Upper lobe of left lung (tissue), 6 donors: ENCODE results near the gene ZBTB7B. TPM values are rescaled to one million over a fixed set of nuclear protein-coding genes. Genes with fewer than 3 reads are reported as not detected.

Source experiments
- ATAC-seq, 2 donors: fragments of 200-7000 bp; cut with Tn5 transposase; one replicate each; pipeline ENCODE4 v1.9.1; 2022; ENCODE audit warnings: mild to moderate bottlenecking in 2 of 2, moderate library complexity in 2 of 2; ENCODE audit not compliant: low FRiP score in 2 of 2
- DNase-seq, 2 donors: peaks; one replicate each; pipeline ENCODE4 v3.0.0-alpha.2; 2019 to 2020
- H3K27ac ChIP-seq, 4 donors: fragments of 200-600 bp; sonication (generic); one replicate each; pipeline ENCODE4 v1.5.1; 2016 to 2019
- H3K27me3 ChIP-seq, 4 donors: fragments of 200-600 bp; sonication (generic); one replicate each; pipeline ENCODE4 v1.5.1; 2017 to 2019
- H3K36me3 ChIP-seq, 4 donors: fragments of 200-600 bp; sonication (generic); one replicate each; pipeline ENCODE4 v1.5.1; 2016 to 2019
- H3K4me1 ChIP-seq, 4 donors: fragments of 200-600 bp; sonication (generic); one replicate each; pipeline ENCODE4 v1.5.1; 2018 to 2019
- H3K4me3 ChIP-seq, 4 donors: fragments of 200-600 bp; sonication (generic); one replicate each; pipeline ENCODE4 v1.5.1; 2017 to 2019; ENCODE audit warnings: mild to moderate bottlenecking in 2 of 4, moderate library complexity in 1 of 4
- H3K9me3 ChIP-seq, 4 donors: fragments of 200-600 bp; sonication (generic); one replicate each; pipeline ENCODE4 v1.5.1; 2018 to 2019
- CTCF ChIP-seq, 6 experiments: fragments of 450-650 bp in 4 of 6; fragments of 200-600 bp in 2 of 6; sonication (generic) in 2 of 6; IDR thresholded peaks; one replicate each; pipeline ENCODE4 v1.5.1; 2016 to 2019; ENCODE audit warnings: antibody characterized with exemption in 6 of 6
- EP300 ChIP-seq, 4 donors: sonication (generic); formaldehyde crosslinking; IDR thresholded peaks; one replicate each; pipeline ENCODE4 v1.5.1; 2017; ENCODE audit warnings: antibody characterized with exemption in 4 of 4, control low read depth in 2 of 4
- POLR2A ChIP-seq, 4 donors: fragments of 450-650 bp; IDR thresholded peaks; one replicate each; pipeline ENCODE4 v1.5.1; 2016 to 2017; ENCODE audit warnings: antibody characterized with exemption in 4 of 4, mild to moderate bottlenecking in 2 of 4
- POLR2AphosphoS5 ChIP-seq, 2 donors: sonication (generic); formaldehyde crosslinking; IDR thresholded peaks; one replicate each; pipeline ENCODE4 v1.5.1; 2017; ENCODE audit warnings: antibody characterized with exemption in 2 of 2
- WGBS, 2 donors: methylation state at CpG; one replicate each; pipeline ENCODE4 v1.1.5; 2017 to 2018; 5-methylcytosine and 5-hydroxymethylcytosine counted together
- total RNA-seq, 6 donors: library from RNA; depleted of rRNA in 4 of 6; stranded (reverse); fragments of >200 nt in 4 of 6; gene quantifications; one replicate each; pipeline versions ENCODE4 v1.1.0 to v1.2.1, GENCODE V29; 2016 to 2021
- donor health status: DM: no; HTN: no; CAD: no; lungs with moderate emphysema.
- donor health status: DM: no; HTN: yes; CAD: no; lungs with severe emphysema.

The ZBTB7B gene
- total RNA-seq, 6 donors from 2014 or later: 43.9 to 88.2 (median 66.2) TPM

- H3K9me3 ChIP-seq: no peaks in the 10 kb centered on the region
- 92% methylated on average over 10 to 14 of the region's 16 CpGs for WGBS, 2 donors
- ATAC-seq (no peak), DNase-seq (no peak)
- H3K36me3 ChIP-seq: peaks cover 2 to 28% (median 24%) of the 10 kb centered on the region in 4 donors
- TF ChIP-seq CTCF (IDR thresholded peaks at IDR 0.05) (no peak), POLR2A (IDR thresholded peaks at IDR 0.05) (no peak), EP300 (IDR thresholded peaks at IDR 0.05) (no peak)
- peak overlapping the region in 1 of 4 donors; percentile 2 for H3K27ac ChIP-seq
- H3K4me1 ChIP-seq: peaks cover 44 to 68% (median 54%) of the 10 kb centered on the region in 4 donors
- H3K27me3 ChIP-seq: no peaks in the 10 kb centered on the region
- no peak overlapping the region for H3K4me3 ChIP-seq
Measured at GRCh38 chr1:154958681-154959425, 43.7 kb upstream of the ZBTB7B start.

GRCh38 chr1:154959426-154959780, 43.2 kb upstream of the ZBTB7B start:
- Histone ChIP-seq H3K27ac (peak overlapping the region in 1 of 4 donors; percentile 2), H3K4me1 (peaks cover 39 to 62% (median 48%) of the 10 kb centered on the region in 4 donors)
- 85 to 96% methylated on average over 7 of the region's 7 CpGs for WGBS, 2 donors

GRCh38 chr1:154960446-154961136, 42.0 kb upstream of the ZBTB7B start:
- Histone ChIP-seq H3K36me3 (peaks cover 11 to 45% (median 41%) of the 10 kb centered on the region in 4 donors), H3K27me3 (no peaks in the 10 kb centered on the region), H3K4me3 (peak overlapping the region in 3 of 4 donors; percentile 68 to 90 (median 73)), H3K9me3 (no peaks in the 10 kb centered on the region), H3K27ac (peak overlapping the region; percentile 97 to 98 (median 98)), H3K4me1 (peaks cover 27 to 51% (median 37%) of the 10 kb centered on the region in 4 donors)
- no peak for TF ChIP-seq POLR2AphosphoS5 (IDR thresholded peaks at IDR 0.05)
- TF ChIP-seq CTCF (IDR thresholded peaks at IDR 0.05): no peak
- TF ChIP-seq POLR2A (IDR thresholded peaks at IDR 0.05): no peak
- WGBS, 2 donors: 30 to 32% methylated on average over 10 of the region's 10 CpGs
- ATAC-seq (no peak), DNase-seq (no peak)

More at GRCh38 chr1:154959426-154959780, 43.2 kb upstream of the ZBTB7B start:
- no peak overlapping the region for H3K4me3 ChIP-seq
- DNase-seq (no peak), ATAC-seq (no peak)
- no peaks in the 10 kb centered on the region for H3K27me3 ChIP-seq
- TF ChIP-seq POLR2AphosphoS5 (IDR thresholded peaks at IDR 0.05) (no peak), POLR2A (IDR thresholded peaks at IDR 0.05) (no peak), CTCF (IDR thresholded peaks at IDR 0.05) (no peak), EP300 (IDR thresholded peaks at IDR 0.05) (no peak)
- H3K9me3 ChIP-seq: no peaks in the 10 kb centered on the region
- peaks cover 6 to 33% (median 30%) of the 10 kb centered on the region in 4 donors for H3K36me3 ChIP-seq

GRCh38 chr1:154961207-154962155, 41.1 kb upstream of the ZBTB7B start, which contains the start of gene PYGO2:
Gene PYGO2 (minus strand): TSS chr1:154961782. CDS start chr1:154961576, 206 bp downstream.
- DNase-seq (peak; percentile 86 to 96), ATAC-seq (peak; percentile 87 to 93)
- Histone ChIP-seq H3K27me3 (no peaks in the 10 kb centered on the region), H3K27ac (peak within 1 kb of the TSS; percentile 97 to 98 (median 98)), H3K36me3 (peaks cover 18 to 54% (median 50%) of the 10 kb centered on the region in 4 donors), H3K4me1 (peaks cover 26 to 46% (median 33%) of the 10 kb centered on the region in 4 donors), H3K4me3 (peak within 1 kb of the TSS; percentile 68 to 91 (median 82)), H3K9me3 (no peaks in the 10 kb centered on the region)
- TF ChIP-seq POLR2AphosphoS5 (IDR thresholded peaks at IDR 0.05): peak; percentile 89
- peak in 3 of 4 donors; percentile 58 to 92 (median 69) for TF ChIP-seq POLR2A (IDR thresholded peaks at IDR 0.05)
- TF ChIP-seq CTCF (IDR thresholded peaks at IDR 0.05): peak; percentile 61 to 98 (median 94)
- TF ChIP-seq EP300 (IDR thresholded peaks at IDR 0.05): no peak
- 2 to 5% methylated on average over 4 to 33 of the region's 93 CpGs for WGBS, 2 donors
